ENCODE data around the gene COX6B2. TPM values are rescaled to one million over a fixed set of nuclear protein-coding genes. Genes with fewer than 3 reads are reported as not detected.

COX6B2 gene
- total and polyA plus RNA-seq, 2 donors (not counting 3 experiments of a cell fraction or from before 2014, with no cell fraction given), result not detected

DNA sequence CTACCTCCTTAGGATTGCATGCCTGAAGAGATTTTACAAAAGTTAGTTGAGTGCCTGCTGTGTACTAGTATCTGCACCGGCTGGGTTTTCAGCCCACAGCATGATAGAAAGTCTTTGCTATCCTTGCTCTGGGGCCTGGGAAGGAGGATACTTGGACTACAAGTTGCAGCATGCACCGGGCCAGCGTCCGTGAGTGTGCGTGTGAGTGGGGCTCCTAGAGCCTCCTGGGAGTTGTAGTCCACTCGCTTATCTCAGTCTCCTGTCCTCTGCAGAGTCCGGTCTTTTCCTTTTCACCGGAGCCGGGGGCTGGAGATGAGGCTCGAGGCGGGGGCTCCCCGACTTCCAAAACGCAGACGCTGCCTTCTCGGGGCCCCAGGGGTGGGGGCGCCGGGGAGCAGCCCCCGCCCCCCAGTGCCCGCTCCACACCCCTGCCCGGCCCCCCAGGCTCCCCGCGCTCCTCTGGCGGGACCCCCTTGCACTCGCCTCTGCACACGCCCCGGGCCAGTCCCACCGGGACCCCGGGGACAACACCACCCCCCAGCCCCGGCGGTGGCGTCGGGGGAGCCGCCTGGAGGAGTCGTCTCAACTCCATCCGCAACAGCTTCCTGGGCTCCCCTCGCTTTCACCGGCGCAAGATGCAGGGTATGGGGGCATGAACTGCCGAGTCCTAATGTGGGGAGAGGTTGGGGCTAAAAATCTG, 50.1 kb downstream of the COX6B2 start:
- H2AFZ ChIP-seq (ENCODE audit: low read depth, low read length), result no peak overlapping the region
- H4K20me1 ChIP-seq (replicated peaks; ENCODE audit: control insufficient read depth, extremely low read depth, insufficient read depth, low read length), result no peaks in the 10 kb centered on the region
- dilution Hi-C loops (cut with MboI; ENCODE audit: extremely low pct_ligation_motif_present, low sequenced_read_pairs) (no loop called here), intact Hi-C loops (cut with micrococcal nuclease) (loop anchor here (5.0 kb wide), 1 partner anchor 162 kb away; no protein-coding TSS in a partner anchor)
- CTCF ChIA-PET, result no interaction called here
- H3K27me3 ChIP-seq (ENCODE audit: control insufficient read depth in 2 of 2, insufficient read depth in 2 of 2, low read length in 2 of 2), result peaks cover 0 to 3% of the 10 kb centered on the region in 2 experiments
- H3K27ac ChIP-seq (ENCODE audit: insufficient read depth, low read depth, low read length), result no peak overlapping the region
- no peaks in the 10 kb centered on the region for H3K9me3 ChIP-seq (replicated peaks; ENCODE audit: control insufficient read depth, insufficient read depth, low read length)
- H3K4me1 ChIP-seq (ENCODE audit: control insufficient read depth, extremely low read depth, insufficient read depth, low read length), result no peaks in the 10 kb centered on the region
- H3K36me3 ChIP-seq (ENCODE audit: control insufficient read depth in 2 of 2, extremely low read depth in 1 of 2, insufficient read depth in 2 of 2, low read length in 2 of 2), result no peaks in the 10 kb centered on the region
- H3K79me2 ChIP-seq (ENCODE audit: control insufficient read depth, insufficient read depth, low read length), result no peaks in the 10 kb centered on the region
- no peak overlapping the region for H3K9ac ChIP-seq (replicated peaks; ENCODE audit: extremely low read depth, insufficient read depth, low read length)
- POLR2A ChIA-PET, result no interaction called here
- TF ChIP-seq POLR2AphosphoS5 (IDR thresholded peaks at IDR 0.05; ENCODE audit: insufficient read depth, low read depth, low read length) (no peak), EZH2 (IDR thresholded peaks at IDR 0.05; ENCODE audit: borderline replicate concordance, low read depth, low read length, severe bottlenecking) (no peak), FOS (IDR thresholded peaks at IDR 0.05; ENCODE audit: borderline replicate concordance, insufficient read depth, low read length) (no peak), JUN (IDR thresholded peaks at IDR 0.05; ENCODE audit: borderline replicate concordance, insufficient read depth, insufficient read length, low read depth) (no peak), CTCF (IDR thresholded peaks at IDR 0.05; ENCODE audit: extremely low read depth in 1 of 2, insufficient read depth in 1 of 2, low read depth in 1 of 2, low read length in 2 of 2) (no peak), GATA2 (IDR thresholded peaks at IDR 0.05; ENCODE audit: insufficient read depth, insufficient read length, low read depth, low read length) (no peak), MYC (IDR thresholded peaks at IDR 0.05; ENCODE audit: low read depth, low read length) (no peak), POLR2A (IDR thresholded peaks at IDR 0.05; ENCODE audit: low read depth, low read length) (no peak)
- TF ChIP-seq, protein P1, sequence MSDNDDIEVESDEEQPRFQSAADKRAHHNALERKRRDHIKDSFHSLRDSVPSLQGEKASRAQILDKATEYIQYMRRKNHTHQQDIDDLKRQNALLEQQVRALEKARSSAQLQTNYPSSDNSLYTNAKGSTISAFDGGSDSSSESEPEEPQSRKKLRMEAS (IDR thresholded peaks at IDR 0.05; ENCODE audit: insufficient read depth, insufficient read length), result no peak
- H3K4me2 ChIP-seq (ENCODE audit: insufficient read depth, low read length), result no peak overlapping the region
- FAIRE-seq (no peak), DNase-seq (ENCODE audit: low read depth, low spot score) (no peak)
- H3K4me3 ChIP-seq (replicated peaks in 1 of 3; ENCODE audit: insufficient read depth in 1 of 3, low read depth in 1 of 3, low read length in 3 of 3), result no peak overlapping the region
- no peaks in the 10 kb centered on the region for H3K9me1 ChIP-seq (replicated peaks; ENCODE audit: control insufficient read depth, extremely low read depth, insufficient read depth, low read length)
- no TSS peak for BruUV-seq (replicated peaks)
